ES-I3 (cell line): Measurements from ENCODE around the gene FAM169A.
"Not testable (repeated sequence)": the region's sequence is repeated elsewhere in the genome, so short reads cannot be mapped to it uniquely, and the experiment has no call there.

Experiments
- H3K36me3 ChIP-seq: 2 replicates; pipeline ENCODE4 v1.6.1; 2013; ENCODE audit warnings: mild to moderate bottlenecking, low read length, control low read depth, moderate library complexity; ENCODE audit not compliant: insufficient read depth
- H3K4me1 ChIP-seq: 2 replicates; pipeline ENCODE4 v1.6.1; 2013; ENCODE audit warnings: mild to moderate bottlenecking, control low read depth, low read length; ENCODE audit not compliant: insufficient read depth
- H3K9ac ChIP-seq: 2 replicates; pipeline ENCODE4 v1.6.1; 2013; ENCODE audit warnings: low read depth, mild to moderate bottlenecking, low read length, moderate library complexity
- H3K9me3 ChIP-seq: 2 replicates; pipeline ENCODE4 v1.6.1; 2013; ENCODE audit warnings: mild to moderate bottlenecking, low read length, moderate library complexity; ENCODE audit not compliant: control insufficient read depth, insufficient read depth

Gene FAM169A

DNA sequence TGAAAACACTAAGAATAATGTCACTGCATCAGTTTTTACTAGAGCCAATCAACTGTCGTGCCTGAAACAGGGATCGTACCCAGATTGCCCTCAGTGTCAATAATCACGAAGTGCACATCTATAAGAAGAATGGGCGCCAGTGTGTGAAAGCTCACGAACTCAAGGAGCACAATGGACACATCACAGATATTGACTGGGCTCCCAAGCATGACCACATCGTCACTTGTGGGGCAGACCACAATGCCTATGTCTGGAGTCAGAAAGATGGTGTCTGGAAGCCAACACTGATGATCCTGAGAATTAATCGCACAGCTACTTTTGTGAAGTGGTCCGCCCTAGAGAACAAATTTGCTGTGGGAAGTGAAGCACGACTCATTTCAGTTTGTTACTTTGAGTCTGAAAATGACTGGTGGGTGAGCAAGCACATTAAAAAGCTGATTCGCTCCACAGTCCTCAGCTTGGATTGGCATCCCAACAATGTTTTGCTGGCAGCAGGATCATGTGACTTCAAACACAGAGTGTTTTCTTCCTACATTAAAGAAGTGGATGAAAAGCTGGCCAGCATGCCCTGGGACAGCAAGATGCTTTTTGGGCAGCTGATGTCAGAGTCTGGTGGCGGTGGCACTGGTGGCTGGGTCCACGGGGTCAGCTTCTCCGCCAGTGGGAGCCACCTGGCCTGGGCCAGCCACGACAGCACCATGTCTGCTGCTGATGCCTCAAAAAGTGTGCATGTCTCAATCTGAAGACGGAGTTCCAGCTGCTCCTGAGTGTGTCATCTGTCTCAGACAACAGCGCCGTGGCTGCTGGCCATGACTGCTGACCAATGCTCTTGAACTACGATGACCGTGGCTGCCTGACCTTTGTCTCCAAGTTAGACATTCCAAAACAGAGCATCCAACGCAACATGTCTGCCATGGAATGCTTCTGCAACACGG lies 66.9 kb downstream of the FAM169A start:
- H3K9ac ChIP-seq: no peak overlapping the region
- H3K9me3 ChIP-seq: no peaks in the 10 kb centered on the region
- H3K36me3 ChIP-seq: peaks cover 25% of the 10 kb centered on the region
- H3K4me1 ChIP-seq: no peaks in the 10 kb centered on the region

DNA sequence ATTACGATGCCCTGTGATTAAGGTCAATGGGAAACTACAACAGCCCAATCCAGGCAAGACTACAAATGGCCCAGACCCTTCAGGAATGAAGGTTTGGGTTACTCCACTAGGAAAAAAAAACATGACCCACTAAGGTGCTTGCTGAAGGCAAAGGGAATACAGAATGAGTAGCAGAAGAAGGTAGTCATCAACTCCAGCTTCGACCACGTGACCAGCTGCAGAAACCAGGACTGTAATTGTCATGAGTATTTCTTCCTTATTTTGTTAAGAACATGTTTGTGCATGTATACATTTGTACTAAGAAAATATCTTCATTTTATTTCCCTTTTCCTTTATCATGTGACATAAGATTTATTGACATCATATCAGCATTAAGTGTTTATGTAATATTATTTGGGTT lies 74.5 kb downstream of the FAM169A start:
- H3K9me3 ChIP-seq, H3K4me1 ChIP-seq, H3K9ac ChIP-seq: not testable (repeated sequence)
- H3K36me3 ChIP-seq: peaks cover 43% of the 10 kb centered on the region

DNA sequence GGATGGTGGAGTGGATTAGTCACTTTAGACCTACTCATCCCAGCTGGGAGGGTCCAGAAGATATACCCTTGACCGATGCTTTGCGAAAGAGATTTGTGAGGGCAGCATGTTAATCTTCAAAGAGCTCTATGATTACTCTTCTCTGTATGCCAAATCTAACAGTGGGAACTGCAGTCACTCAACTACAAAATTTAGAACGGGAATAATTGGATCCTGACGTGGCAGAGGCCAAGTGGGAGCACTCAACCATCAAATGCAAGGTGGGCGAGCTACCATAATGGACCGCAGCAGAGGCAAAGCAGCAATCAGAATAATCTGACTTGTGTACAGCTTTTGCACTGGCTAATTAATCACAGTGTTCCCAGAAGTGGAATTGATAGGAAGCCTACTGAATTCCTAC lies 78.8 kb downstream of the FAM169A start:
- peaks cover 48% of the 10 kb centered on the region for H3K36me3 ChIP-seq
- H3K4me1 ChIP-seq: no peaks in the 10 kb centered on the region
- no peaks in the 10 kb centered on the region for H3K9me3 ChIP-seq
- H3K9ac ChIP-seq: no peak overlapping the region

DNA sequence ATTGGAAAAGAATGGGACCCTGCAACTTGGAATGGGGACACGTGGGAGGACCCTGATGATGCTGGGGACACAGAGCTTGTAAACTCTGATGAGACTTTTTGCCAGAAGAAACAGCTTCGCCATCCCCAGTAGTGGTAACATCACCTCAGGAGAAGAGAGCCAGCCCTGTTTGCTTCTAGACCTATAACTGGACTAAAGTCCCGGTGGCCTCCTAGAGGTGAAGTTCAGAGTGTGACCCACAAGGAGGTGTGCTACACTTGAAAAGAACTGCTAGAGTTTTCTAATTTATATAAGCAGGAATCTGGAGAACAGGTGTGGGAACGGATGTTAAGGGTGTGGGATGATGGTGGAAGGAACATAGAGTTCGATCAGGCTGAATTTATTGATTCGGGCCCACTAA lies 79.3 kb downstream of the FAM169A start:
- no peak overlapping the region for H3K9ac ChIP-seq
- H3K36me3 ChIP-seq: peaks cover 45% of the 10 kb centered on the region
- H3K4me1 ChIP-seq: no peaks in the 10 kb centered on the region
- H3K9me3 ChIP-seq: no peaks in the 10 kb centered on the region

DNA sequence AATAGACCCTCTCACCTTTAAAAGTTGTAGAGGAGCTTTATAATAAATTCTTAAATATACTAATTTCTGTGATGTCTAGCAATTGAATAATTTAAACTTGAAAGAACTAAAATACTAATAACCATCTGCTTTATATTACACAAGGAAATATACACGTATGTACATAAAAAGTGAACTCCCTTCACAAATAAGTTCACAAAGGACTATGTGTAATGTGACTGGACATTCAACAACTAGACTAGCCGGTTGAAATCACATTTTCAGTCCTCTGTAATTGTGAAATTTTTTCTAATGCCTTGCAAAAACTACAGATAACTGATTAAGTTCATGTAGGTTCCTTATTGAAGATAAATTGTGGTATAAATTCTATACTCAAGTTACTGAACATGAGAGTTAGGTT lies 87.6 kb downstream of the FAM169A start:
- Histone ChIP-seq H3K9ac (no peak overlapping the region), H3K9me3 (no peaks in the 10 kb centered on the region), H3K36me3 (peaks cover 21% of the 10 kb centered on the region), H3K4me1 (no peaks in the 10 kb centered on the region)

DNA sequence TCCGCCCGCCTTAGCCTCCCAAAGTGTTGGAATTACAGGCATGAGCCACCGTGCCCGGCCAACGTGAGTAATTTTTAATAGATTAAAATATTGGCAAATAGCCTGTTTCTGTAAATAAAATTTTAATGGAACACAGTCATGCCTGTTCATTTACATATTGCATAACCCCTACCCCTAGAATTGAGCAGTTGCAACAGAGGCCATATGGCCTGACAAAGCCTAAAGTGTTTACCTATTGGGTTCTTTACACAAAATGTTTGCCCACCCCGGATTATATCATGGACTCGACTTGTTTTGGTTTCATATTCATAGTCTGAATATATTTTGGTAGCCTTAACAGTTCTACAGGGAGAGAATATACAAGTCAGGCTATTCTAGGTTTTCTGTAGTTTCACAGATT lies 93.8 kb downstream of the FAM169A start:
- Histone ChIP-seq H3K4me1 (no peaks in the 10 kb centered on the region), H3K9me3 (no peaks in the 10 kb centered on the region), H3K9ac (no peak overlapping the region), H3K36me3 (peaks cover 17% of the 10 kb centered on the region)

DNA sequence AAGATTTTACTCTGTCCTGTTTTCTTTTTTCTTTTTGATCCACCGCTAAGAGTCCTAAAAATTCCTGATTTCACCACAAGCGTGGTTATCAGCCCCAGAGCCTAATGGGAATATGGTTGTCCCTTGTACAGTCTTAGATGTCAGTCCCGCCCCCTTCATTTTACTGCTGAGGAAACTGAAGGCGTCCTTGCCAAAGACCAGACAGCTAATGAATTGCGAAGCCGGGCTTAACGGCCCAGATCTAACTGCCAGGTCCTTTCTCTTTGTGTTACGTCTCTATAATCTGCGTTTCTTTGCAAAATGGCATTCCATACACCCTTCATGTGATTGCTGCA lies 98.6 kb downstream of the FAM169A start:
- H3K9me3 ChIP-seq: no peaks in the 10 kb centered on the region
- H3K36me3 ChIP-seq: peaks cover 7% of the 10 kb centered on the region; the same call in 1 of the 2 replicates
- no peaks in the 10 kb centered on the region for H3K4me1 ChIP-seq
- peak overlapping the region; percentile 91 for H3K9ac ChIP-seq

DNA sequence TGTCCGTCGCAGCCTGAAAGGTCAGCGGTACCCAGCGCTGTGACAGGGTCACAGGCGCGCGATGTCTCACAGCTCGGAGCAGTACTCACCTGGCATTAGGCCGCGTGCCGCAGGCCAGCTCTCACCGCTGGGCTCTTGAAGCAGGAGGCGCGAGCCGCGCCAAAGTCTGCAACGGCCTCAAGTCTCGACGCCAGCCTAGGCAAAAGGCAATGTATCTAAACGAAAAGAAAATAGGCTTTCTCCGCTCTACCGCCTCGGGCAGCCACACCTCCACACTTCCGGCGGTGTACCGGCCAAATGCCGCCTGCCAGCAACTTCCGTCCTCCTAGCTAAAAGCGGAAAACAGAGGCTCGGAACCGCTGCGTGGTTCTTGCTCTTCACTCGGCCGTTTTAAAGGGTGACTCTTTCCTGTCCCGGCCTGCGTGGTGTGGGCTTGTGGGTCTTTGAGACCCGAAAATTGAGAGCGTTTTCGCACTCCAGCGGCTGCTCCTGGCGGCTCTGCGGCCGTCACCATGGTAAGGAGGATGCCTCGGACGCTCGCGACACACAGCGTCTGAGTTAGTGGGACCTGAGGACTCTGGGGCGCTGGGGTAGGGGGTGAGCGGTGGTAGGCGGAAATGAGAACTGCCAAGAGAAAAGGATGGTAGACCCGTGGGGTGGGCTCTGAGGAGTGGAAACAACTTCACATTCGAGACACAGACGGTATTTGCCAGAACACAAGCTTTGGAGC lies 99.2 kb downstream of the FAM169A start, which contains the start of the genes GFM2 and NSA2:
Gene GFM2, minus strand, starts transcription at position 269 of the 730 bp plus-strand sequence. CDS start 3,375 bp downstream, outside the sequence.
Gene NSA2, plus strand, starts transcription at position 401 of the 730 bp plus-strand sequence. Its CDS starts 112 bp downstream, at position 513.
- Histone ChIP-seq H3K4me1 (no peaks in the 10 kb centered on the region), H3K36me3 (peaks cover 7% of the 10 kb centered on the region), H3K9ac (peak within 1 kb of the TSS; percentile 91), H3K9me3 (no peaks in the 10 kb centered on the region)

DNA sequence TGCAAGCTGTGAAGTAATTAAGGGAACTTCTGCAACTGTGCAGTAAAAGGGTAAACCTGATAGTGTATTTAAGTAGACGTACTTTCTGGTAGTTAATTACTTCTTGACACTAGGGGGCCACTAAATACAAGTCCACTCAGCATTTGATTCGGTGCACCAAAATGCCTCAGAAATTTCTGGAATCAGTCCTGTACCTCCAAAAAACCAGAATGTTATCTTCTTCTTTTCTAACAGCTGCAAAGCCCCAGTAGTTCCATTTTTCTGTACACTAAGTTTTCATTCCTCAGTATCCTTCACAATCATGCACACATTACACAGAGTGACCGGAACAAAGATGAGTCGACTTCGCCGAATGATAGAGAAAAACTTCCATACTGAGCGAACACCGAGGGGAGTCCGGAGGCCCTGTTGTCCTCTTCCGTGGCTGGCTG lies 99.8 kb downstream of the FAM169A start:
- Histone ChIP-seq H3K36me3 (peaks cover 7% of the 10 kb centered on the region), H3K9me3 (no peaks in the 10 kb centered on the region), H3K9ac (peak overlapping the region; percentile 91), H3K4me1 (no peaks in the 10 kb centered on the region)

DNA sequence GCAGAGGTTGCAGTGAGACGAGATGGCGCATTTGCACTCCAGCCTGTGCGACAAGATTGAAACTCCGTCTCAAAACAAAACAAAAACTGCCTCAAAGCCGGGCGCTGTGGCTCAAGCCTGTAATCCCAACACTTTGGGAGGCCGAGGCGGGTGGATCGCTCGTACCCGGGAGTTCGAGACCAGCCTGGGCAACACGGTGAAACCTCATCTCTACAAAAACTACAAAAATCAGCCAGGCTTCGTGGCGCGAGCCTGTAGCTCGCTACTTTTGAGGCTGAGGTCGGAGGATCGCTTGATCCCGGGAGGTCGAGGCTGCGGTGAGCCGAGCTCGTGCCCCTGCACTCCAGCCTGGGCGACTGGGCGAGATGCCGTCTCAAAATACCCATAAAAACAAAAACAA lies 100.3 kb downstream of the FAM169A start:
- Histone ChIP-seq H3K4me1 (no peaks in the 10 kb centered on the region), H3K9ac (peak overlapping the region; percentile 91), H3K36me3 (peaks cover 7% of the 10 kb centered on the region), H3K9me3 (no peaks in the 10 kb centered on the region)

DNA sequence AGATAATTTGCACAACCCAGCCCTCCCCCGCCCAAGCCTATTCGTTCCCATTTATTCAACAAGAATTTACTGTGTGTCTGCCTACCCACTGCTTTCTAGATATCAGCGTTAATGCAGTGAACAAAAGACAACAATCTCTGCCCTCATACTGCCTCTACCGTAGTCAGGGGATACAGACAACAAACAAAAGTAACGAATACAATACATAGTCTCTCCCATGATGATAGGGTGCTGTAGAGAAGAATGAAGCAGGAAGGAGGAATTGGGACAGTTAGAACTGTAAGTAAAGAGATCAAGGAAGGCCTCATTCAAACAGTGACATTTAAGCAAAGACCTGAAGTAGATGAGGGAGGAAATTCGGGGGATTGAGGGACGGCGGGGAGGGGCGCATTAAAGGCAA lies 101.0 kb downstream of the FAM169A start:
- H3K4me1 ChIP-seq: no peaks in the 10 kb centered on the region
- H3K36me3 ChIP-seq: peaks cover 7% of the 10 kb centered on the region
- H3K9ac ChIP-seq: no peak overlapping the region
- no peaks in the 10 kb centered on the region for H3K9me3 ChIP-seq

DNA sequence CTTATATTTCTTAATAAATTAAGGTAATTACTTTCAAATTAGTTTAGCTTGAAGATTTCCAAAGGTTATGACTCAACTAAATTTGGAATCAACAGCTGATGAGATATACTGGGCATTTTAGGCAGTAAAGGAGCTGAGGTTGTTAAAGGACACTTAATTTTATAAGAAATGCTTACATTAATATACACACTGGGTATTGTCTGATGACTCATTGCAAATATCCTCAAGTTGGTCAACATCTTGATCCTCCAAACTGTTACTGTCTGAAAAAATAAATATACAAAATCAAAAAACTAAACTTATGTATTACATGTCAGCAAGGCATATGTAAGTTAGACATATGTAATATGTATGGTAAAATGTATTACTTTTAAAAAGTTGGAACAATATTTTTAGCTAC lies 102.7 kb downstream of the FAM169A start:
- Histone ChIP-seq H3K36me3 (peaks cover 3% of the 10 kb centered on the region), H3K9me3 (no peaks in the 10 kb centered on the region), H3K9ac (no peak overlapping the region), H3K4me1 (no peaks in the 10 kb centered on the region)

DNA sequence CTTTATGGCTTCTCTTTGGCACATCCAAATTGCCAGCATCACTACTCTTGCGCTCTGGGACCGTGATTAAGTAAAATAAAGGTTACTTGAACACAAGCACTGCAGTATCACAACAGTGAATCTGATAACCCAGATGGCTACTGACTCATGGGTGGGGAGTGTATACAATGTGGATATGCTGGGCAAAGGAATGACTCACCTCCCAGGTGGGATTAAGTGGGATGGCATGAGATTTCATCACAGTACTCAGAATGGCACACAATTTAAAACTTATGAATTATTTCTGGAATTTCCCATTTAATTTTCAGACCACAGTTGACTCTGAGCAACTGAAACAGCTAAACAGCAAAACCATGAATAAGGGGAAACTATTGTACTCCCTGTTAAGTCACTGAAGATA lies 103.6 kb downstream of the FAM169A start:
- Histone ChIP-seq H3K4me1 (no peaks in the 10 kb centered on the region), H3K9me3 (no peaks in the 10 kb centered on the region), H3K9ac (no peak overlapping the region), H3K36me3 (peaks cover 8% of the 10 kb centered on the region)

DNA sequence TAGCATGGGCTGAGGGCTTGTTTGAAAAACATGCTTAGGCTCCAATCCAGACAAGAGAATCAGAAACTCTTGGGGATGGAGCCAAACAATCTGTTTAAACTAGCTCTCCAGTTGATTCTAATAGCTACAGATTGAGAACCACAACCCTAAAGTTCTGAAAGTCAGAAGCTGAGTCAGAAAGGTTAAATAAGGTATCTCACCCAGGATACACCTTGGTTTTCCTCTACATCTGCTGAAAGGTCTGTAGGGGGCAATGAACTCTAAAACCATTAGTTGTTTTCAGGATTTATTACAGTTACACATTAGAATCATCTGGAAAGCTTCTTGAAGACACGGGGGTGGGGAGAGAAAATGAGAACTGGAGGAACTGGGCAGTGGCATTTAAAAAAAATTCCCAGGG lies 104.9 kb downstream of the FAM169A start:
- Histone ChIP-seq H3K4me1 (no peaks in the 10 kb centered on the region), H3K9ac (no peak overlapping the region), H3K36me3 (peaks cover 12% of the 10 kb centered on the region), H3K9me3 (no peaks in the 10 kb centered on the region)

DNA sequence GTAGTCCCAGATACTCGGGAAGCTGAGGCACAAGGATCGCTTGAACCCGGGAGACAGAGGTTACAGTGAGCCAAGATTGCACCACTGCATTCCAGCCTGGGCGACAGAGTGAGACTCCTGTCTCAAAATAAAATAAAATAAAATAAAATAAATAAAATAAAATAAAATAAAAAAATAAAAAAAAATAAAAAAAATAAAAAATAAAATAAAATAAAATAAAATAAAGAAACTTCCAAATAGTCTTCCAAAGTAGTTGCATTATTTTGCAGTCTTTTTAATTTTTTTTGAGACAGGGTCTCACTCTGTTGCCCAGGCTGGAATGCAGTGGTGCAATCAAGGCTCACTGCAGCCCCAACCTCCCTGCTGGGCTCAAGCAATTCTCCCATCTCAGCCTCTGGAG lies 117.4 kb downstream of the FAM169A start:
- not testable (repeated sequence) for H3K9me3 ChIP-seq, H3K4me1 ChIP-seq, H3K36me3 ChIP-seq, H3K9ac ChIP-seq
